Cardiac muscle cell (in vitro differentiated cells and primary cell): ENCODE data around the gene COL18A1. TPM values are rescaled to one million over a fixed set of nuclear protein-coding genes. Genes with fewer than 3 reads are reported as not detected.
A peak's percentile ranks its signal among the peaks of the same experiment; 100 is the strongest.

ENCODE experiments used
- DNase-seq, 2 donors: peaks; one replicate each; pipeline versions ENCODE4 v3.0.0 to v3.0.0-alpha.2; 2010 to 2017; ENCODE audit warnings: low read depth in 1 of 2, low spot score in 1 of 2
- H3K27ac ChIP-seq: fragments of 200-600 bp; sonication (generic); 2 replicates; pipeline ENCODE4 v1.5.1; 2016
- H3K27me3 ChIP-seq: fragments of 200-600 bp; sonication (generic); 2 replicates; pipeline ENCODE4 v1.6.0; 2016; ENCODE audit warnings: control low read depth
- H3K36me3 ChIP-seq: fragments of 200-600 bp; sonication (generic); 2 replicates; pipeline ENCODE4 v1.5.1; 2016; ENCODE audit warnings: control low read depth
- H3K4me1 ChIP-seq: fragments of 200-600 bp; sonication (generic); 2 replicates; pipeline ENCODE4 v1.8.1; 2017; ENCODE audit warnings: low read depth, mild to moderate bottlenecking, mixed run types
- H3K4me3 ChIP-seq: fragments of 200-600 bp; sonication (generic); 2 replicates; pipeline ENCODE4 v1.5.1; 2016; ENCODE audit warnings: mild to moderate bottlenecking
- H3K9me3 ChIP-seq: fragments of 200-600 bp; sonication (generic); 2 replicates; pipeline ENCODE4 v1.5.1; 2017; ENCODE audit warnings: low read depth, mild to moderate bottlenecking, control low read depth
- polyA plus RNA-seq: library from polyadenylated mRNA; unstranded; fragments of >200 nt; fragmentation: Nextera tagmentation; extraction: Ambion mirVana; gene quantifications from 2 replicates; pipeline ENCODE4 v1.2.1, GENCODE V29; 2016
- total RNA-seq: library from RNA; depleted of rRNA; stranded (reverse); fragments of >200 nt; gene quantifications from 2 replicates; pipeline ENCODE4 v1.2.3, GENCODE V29; 2016
- TF ChIP-seq, protein P1 (sequence below): IDR thresholded peaks from 2 replicates; pipeline ENCODE4 v1.5.1; 2012; ENCODE audit warnings: low read depth, mild to moderate bottlenecking, low read length

Gene COL18A1
- total and polyA plus RNA-seq, 2 experiments from 2014 or later: 407 to 1,182 TPM

DNA sequence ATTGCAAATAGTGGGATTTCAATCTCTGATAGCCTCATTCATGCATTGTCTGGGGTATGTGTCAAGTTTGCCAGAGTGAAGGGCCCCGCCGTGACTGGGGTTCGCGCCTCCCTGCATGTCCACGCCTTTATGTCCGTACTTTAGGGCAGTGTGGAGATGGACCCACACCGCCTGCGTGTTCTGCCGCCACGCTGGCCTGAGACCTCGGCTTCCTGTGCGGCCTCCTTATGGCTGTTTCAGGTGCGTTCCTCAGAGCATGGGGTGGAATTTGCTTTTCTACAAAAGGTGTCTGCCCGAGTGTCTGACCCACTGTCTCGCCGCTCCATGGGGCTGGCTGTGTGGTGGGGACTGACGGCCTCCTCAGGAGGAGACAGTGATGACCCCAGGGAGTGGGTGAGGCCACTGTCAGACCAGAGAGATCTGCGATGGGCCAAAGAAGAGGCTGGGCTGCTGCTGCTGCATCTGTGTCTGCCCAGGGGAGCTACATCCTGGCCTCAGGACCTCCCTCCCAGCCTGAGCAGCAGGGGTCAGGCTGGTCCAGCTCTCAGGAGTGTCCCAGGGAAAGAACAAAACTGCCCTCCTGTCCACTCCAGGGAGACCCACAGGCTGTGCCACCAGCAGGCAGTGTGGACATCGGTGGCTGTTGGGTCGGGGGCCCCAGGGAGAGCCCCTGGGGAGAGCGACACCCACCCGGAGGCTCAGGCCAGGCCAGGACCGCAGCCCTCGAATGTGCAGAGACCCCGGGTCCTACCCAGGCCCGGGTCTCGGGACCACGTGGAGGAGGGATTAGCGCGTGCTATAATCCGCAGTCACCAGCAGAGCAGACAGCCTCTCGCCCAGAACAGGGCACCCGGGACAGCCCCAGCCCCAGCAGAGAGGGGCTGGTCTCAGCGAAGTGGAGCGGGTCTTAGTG, 147.1 kb downstream of the COL18A1 start:
- DNase-seq: no peak
- H3K36me3 ChIP-seq: no peaks in the 10 kb centered on the region
- H3K4me1 ChIP-seq: peaks cover 4% of the 10 kb centered on the region
- TF ChIP-seq, protein P1, sequence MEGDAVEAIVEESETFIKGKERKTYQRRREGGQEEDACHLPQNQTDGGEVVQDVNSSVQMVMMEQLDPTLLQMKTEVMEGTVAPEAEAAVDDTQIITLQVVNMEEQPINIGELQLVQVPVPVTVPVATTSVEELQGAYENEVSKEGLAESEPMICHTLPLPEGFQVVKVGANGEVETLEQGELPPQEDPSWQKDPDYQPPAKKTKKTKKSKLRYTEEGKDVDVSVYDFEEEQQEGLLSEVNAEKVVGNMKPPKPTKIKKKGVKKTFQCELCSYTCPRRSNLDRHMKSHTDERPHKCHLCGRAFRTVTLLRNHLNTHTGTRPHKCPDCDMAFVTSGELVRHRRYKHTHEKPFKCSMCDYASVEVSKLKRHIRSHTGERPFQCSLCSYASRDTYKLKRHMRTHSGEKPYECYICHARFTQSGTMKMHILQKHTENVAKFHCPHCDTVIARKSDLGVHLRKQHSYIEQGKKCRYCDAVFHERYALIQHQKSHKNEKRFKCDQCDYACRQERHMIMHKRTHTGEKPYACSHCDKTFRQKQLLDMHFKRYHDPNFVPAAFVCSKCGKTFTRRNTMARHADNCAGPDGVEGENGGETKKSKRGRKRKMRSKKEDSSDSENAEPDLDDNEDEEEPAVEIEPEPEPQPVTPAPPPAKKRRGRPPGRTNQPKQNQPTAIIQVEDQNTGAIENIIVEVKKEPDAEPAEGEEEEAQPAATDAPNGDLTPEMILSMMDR: no peak
- no peaks in the 10 kb centered on the region for H3K9me3 ChIP-seq
- no peak overlapping the region for H3K4me3 ChIP-seq
- H3K27me3 ChIP-seq: no peaks in the 10 kb centered on the region
- H3K27ac ChIP-seq: no peak overlapping the region

DNA sequence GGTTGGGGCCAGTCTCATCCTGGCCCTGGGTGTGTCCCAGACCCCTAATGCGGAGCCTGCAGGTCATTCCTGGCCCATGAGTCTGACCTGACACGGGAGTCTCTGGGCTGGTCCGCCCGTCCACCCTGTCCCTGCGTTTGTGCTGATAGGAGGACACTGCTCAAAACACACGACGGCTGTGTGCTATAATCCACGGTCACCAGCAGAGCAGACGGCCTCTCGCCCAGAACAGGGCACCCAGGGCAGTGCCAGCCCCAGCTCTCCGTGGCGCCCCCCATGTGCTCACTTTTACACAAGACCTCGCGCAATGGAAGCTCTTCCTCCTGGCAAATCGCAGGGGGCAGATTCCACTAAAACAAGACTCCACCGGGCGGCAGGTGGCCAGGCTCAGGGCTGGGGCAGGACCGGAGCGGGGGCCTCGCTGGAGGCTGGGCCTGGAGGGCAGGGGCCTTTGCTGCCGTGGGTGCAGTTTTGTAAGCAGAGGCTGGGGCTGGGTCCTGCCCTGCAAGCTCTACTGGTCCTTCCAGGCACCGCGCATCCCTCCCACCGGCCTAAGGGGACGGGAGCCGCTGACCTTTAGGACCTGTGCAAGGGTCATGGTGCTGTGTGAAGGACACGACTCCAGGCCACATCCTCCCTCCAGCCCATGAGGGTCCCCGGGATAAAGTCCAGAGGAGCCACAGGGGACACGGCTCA, 147.9 kb downstream of the COL18A1 start:
- TF ChIP-seq, protein P1: no peak
- DNase-seq: no peak
- H3K27me3 ChIP-seq: no peaks in the 10 kb centered on the region
- H3K36me3 ChIP-seq: no peaks in the 10 kb centered on the region
- H3K4me1 ChIP-seq: peaks cover 4% of the 10 kb centered on the region
- no peak overlapping the region for H3K4me3 ChIP-seq
- no peaks in the 10 kb centered on the region for H3K9me3 ChIP-seq
- H3K27ac ChIP-seq: no peak overlapping the region

DNA sequence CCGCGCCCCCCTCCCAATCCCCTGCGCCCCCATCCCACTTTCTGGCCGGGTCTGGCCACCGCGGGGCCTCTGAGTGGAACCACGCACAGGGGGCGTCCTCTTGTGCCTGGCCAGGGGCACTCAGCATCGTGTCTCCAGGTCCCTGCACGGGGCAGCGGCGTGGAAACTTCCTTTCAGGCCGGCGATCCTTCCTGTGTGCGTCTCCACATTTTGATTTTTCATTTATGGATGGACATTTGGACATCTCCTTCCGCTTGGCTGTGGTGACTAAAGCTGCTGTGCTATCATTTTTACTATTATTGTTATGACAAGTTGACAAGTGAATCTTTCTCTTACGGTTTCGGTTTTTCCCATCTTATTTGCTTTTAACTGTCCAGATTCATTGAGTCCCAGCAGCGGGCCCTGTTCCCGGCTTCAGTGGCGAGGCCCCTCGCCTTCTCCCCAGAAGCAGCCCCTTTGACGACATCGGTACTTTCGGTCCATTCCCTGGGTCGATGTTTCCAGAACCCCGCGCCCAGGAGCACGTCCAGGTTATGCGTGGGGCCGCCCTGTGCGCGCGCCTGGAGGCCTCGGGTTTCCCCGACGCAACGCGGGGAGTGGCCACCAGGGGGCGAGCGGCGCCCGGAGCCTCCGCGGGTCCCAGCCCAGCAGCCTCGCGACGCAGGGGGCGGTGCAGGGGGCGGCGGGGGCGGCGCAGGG, 149.7 kb downstream of the COL18A1 start:
- TF ChIP-seq, protein P1: peak; percentile 69
- peak; percentile 80 to 83 for DNase-seq

DNA sequence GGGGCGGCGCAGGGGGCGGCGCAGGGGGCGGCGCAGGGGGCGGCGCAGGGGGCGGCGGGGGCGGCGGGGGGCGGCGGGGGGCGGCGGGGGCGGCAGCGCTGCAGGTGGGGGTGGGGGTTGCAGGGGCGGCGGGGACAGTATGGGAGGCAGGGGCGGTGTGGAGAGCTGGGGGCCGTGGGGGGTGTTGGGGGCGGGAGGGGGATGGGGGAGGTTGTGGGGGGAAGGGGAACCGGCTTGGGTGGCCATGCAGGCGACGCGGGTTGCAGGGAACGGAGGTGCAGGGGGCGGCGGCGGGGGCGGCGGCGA, 150.2 kb downstream of the COL18A1 start:
- Histone ChIP-seq H3K9me3 (no peaks in the 10 kb centered on the region), H3K4me3 (peak overlapping the region; percentile 38), H3K36me3 (no peaks in the 10 kb centered on the region), H3K27ac (peak overlapping the region; percentile 81), H3K27me3 (no peaks in the 10 kb centered on the region), H3K4me1 (peaks cover 4% of the 10 kb centered on the region)
- TF ChIP-seq, protein P1: no peak
- DNase-seq: no peak

More for the DNA sequence above, 149.7 kb downstream of the COL18A1 start:
- Histone ChIP-seq H3K27ac (no peak overlapping the region), H3K4me3 (peak overlapping the region; percentile 35), H3K27me3 (no peaks in the 10 kb centered on the region), H3K4me1 (peaks cover 4% of the 10 kb centered on the region), H3K36me3 (no peaks in the 10 kb centered on the region), H3K9me3 (no peaks in the 10 kb centered on the region)

DNA sequence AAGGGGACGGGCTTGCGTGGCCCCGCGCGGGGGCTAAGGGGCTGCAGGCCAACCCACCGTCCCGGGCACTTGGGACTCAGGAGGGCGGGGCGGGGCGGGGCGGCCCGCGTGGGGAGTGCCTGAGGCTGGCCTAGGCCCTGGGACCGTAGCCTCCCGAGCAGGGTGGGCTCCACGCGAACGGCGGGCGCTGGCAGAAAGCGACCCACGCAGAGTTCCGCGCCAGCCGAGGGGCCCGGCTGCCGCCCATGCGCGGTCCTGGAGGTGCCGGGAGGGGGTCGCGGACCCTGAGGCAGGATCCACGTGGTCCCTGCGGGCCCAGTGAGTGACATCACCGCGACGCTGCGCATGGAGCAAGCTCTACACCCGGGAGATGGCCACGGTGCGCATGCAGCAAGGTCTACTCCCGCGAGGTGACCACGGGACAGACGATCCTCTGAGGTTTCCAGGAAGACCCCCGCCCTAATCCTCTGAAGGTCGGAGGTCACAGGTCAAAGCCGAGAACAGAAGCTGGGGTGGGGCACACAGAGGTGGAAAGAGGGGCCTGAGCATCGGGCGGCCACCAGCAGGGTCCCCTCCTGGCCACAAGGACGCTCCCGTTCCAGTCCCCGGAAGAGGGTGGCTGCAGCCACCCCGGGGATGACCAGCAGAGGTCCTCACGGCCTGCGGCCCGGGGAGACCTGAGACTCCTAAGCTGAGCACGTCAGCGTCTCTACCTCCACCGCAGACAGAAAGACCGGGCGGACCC, 150.8 kb downstream of the COL18A1 start:
- peak overlapping the region; percentile 81 for H3K27ac ChIP-seq

More for the DNA sequence above, 150.8 kb downstream of the COL18A1 start:
- Histone ChIP-seq H3K36me3 (no peaks in the 10 kb centered on the region), H3K4me3 (peak overlapping the region; percentile 38), H3K27me3 (no peaks in the 10 kb centered on the region), H3K4me1 (peaks cover 4% of the 10 kb centered on the region), H3K9me3 (no peaks in the 10 kb centered on the region)
- TF ChIP-seq, protein P1: peak; percentile 71
- peak; percentile 86 to 89 for DNase-seq
